Hindlimb muscle (tissue), 1 donor: Measurements from ENCODE around the gene MRFAP1L1. TPM values are rescaled to one million over a fixed set of nuclear protein-coding genes. Genes with fewer than 3 reads are reported as not detected.
"Not testable (repeated sequence)": the region's sequence is repeated elsewhere in the genome, so short reads cannot be mapped to it uniquely, and the experiment has no call there.

Experiments used
- DNase-seq: peaks from one replicate; pipeline ENCODE4 v3.0.0-alpha.2; 2013
- polyA plus RNA-seq: library from polyadenylated mRNA; unstranded; fragments of 120-200 nt; gene quantifications from one replicate; pipeline ENCODE4 v1.2.1, GENCODE V29; 2013; ENCODE audit not compliant: insufficient read length

MRFAP1L1 gene
- polyA plus RNA-seq, 1 donor, result 49.7 TPM

- DNase-seq, result no peak
Observed at GRCh38 chr4:6686104-6686787, 23.4 kb downstream of the MRFAP1L1 start.

GRCh38 chr4:6684656-6685055 is 25.0 kb downstream of the MRFAP1L1 start:
- DNase-seq, result no peak

- no peak for DNase-seq
Observed at GRCh38 chr4:6682862-6683590, 26.6 kb downstream of the MRFAP1L1 start.

- DNase-seq, result no peak
Observed at GRCh38 chr4:6681191-6681590, 28.5 kb downstream of the MRFAP1L1 start.

GRCh38 chr4:6680372-6681034 is 29.2 kb downstream of the MRFAP1L1 start:
- no peak for DNase-seq

GRCh38 chr4:6676722-6677558 is 32.7 kb downstream of the MRFAP1L1 start:
- no peak for DNase-seq

GRCh38 chr4:6674500-6675149 is 35.0 kb downstream of the MRFAP1L1 start:
- DNase-seq, result no peak

- peak; percentile 94 for DNase-seq
Observed at GRCh38 chr4:6673660-6674499, 35.8 kb downstream of the MRFAP1L1 start.

- not testable (repeated sequence) for DNase-seq
Observed at GRCh38 chr4:6673191-6673659, 36.4 kb downstream of the MRFAP1L1 start.

- DNase-seq, result not testable (repeated sequence)
Observed at GRCh38 chr4:6672541-6673190, 37.0 kb downstream of the MRFAP1L1 start.

GRCh38 chr4:6672131-6672530 is 37.5 kb downstream of the MRFAP1L1 start:
- DNase-seq, result no peak

GRCh38 chr4:6671648-6672047 is 38.0 kb downstream of the MRFAP1L1 start:
- DNase-seq, result no peak

- DNase-seq, result no peak
Observed at GRCh38 chr4:6668391-6668790, 41.3 kb downstream of the MRFAP1L1 start.

- DNase-seq, result no peak
Observed at GRCh38 chr4:6665320-6665654, 44.4 kb downstream of the MRFAP1L1 start.

GRCh38 chr4:6663596-6664393 is 45.9 kb downstream of the MRFAP1L1 start:
- no peak for DNase-seq

GRCh38 chr4:6662591-6662990 is 47.1 kb downstream of the MRFAP1L1 start:
- DNase-seq, result no peak

GRCh38 chr4:6660430-6660829 is 49.2 kb downstream of the MRFAP1L1 start:
- no peak for DNase-seq

GRCh38 chr4:6659897-6660296 is 49.8 kb downstream of the MRFAP1L1 start:
- DNase-seq, result no peak

GRCh38 chr4:6658597-6659075 is 51.0 kb downstream of the MRFAP1L1 start:
- DNase-seq, result peak; percentile 35

GRCh38 chr4:6658209-6658595 is 51.5 kb downstream of the MRFAP1L1 start:
- DNase-seq, result no peak
